ENCODE results near the gene BARHL1. TPM values are rescaled to one million over a fixed set of nuclear protein-coding genes. Genes with fewer than 3 reads are reported as not detected.

Gene BARHL1
- total RNA-seq, 4 donors from 2014 or later, result not detected

GRCh38 chr9:132590037-132590317, 7.6 kb downstream of the BARHL1 start:
- no peak for DNase-seq (ENCODE audit: low spot score)
- TF ChIP-seq, protein P1, sequence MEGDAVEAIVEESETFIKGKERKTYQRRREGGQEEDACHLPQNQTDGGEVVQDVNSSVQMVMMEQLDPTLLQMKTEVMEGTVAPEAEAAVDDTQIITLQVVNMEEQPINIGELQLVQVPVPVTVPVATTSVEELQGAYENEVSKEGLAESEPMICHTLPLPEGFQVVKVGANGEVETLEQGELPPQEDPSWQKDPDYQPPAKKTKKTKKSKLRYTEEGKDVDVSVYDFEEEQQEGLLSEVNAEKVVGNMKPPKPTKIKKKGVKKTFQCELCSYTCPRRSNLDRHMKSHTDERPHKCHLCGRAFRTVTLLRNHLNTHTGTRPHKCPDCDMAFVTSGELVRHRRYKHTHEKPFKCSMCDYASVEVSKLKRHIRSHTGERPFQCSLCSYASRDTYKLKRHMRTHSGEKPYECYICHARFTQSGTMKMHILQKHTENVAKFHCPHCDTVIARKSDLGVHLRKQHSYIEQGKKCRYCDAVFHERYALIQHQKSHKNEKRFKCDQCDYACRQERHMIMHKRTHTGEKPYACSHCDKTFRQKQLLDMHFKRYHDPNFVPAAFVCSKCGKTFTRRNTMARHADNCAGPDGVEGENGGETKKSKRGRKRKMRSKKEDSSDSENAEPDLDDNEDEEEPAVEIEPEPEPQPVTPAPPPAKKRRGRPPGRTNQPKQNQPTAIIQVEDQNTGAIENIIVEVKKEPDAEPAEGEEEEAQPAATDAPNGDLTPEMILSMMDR (IDR thresholded peaks at IDR 0.05), result no peak
- ATAC-seq (ENCODE audit: low FRiP score), result no peak

DNA sequence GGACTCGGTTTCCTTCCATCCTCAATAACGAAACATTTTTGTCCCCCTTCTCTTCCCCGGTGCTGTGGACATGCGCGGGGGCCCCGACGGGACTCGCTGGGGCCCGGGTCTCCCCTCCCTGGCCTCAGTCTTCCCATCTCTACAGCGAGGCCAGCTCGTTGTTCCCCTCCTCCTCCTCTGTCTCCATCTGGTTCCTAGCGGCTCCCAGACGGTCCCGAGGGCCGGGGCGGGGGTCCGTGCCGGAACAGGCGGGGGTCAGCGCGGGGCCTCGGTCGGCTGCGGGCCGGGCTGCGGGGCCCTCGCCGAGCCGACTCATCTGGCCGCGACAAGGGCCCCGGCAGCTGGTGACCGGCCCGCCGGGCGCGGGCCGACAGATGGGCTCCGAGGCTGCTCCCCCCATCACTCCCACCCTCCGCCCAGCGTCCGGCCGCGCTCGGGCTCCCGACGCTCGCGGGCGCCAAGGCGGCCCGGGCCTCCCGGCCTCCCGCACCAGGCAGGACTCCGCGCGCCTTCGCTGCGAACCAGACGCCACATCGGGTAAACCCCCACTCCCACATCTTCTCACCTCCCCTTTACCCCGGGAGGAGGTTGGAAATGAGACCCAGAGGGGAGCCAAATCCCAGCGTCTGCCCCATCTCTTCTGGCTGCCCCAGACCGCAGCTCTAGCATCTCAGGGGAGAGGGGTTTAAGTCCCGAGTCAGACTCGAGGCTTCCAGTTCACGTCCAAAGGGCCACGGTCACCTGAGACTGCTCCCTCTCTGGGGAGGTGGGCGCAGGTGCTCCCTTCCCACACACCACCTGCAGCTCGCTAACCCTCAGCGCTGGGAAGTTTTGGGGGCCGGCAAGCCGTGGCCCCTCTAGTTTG, 8.1 kb downstream of the BARHL1 start:
- no peak for ATAC-seq (ENCODE audit: low FRiP score)
- TF ChIP-seq, protein P1 (IDR thresholded peaks at IDR 0.05), result no peak

GRCh38 chr9:132591244-132591643, 8.8 kb downstream of the BARHL1 start:
- TF ChIP-seq, protein P1 (IDR thresholded peaks at IDR 0.05), result no peak
- no peak for DNase-seq (ENCODE audit: low spot score)
- ATAC-seq (ENCODE audit: low FRiP score), result no peak

More for the DNA sequence above, 8.1 kb downstream of the BARHL1 start:
- DNase-seq (ENCODE audit: low spot score), result no peak

GRCh38 chr9:132591751-132592314, 9.4 kb downstream of the BARHL1 start:
- no peak for ATAC-seq (ENCODE audit: low FRiP score)
- TF ChIP-seq, protein P1 (IDR thresholded peaks at IDR 0.05), result no peak
- DNase-seq (ENCODE audit: low spot score), result no peak

DNA sequence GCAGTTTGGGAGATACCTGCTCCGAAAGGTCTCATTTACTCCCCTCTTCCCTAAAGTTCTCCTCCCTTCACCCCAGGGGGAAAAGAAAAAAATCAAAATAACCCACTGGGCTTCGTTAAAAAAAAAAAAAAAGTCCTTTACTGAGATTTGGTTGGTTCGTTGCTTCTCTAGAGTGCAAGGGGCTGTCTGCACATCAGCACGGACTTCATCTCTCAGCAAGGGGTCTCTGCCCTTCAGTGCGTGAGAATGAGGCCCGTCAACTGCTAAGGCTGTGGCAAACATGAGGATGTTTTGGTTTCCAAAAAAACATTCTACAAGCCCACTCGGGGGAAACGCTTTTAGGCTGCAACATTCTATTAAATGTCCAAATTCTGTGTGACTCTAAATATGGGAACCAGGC, 10.0 kb downstream of the BARHL1 start:
- TF ChIP-seq, protein P1 (IDR thresholded peaks at IDR 0.05), result no peak
- ATAC-seq (ENCODE audit: low FRiP score), result no peak
- DNase-seq (ENCODE audit: low spot score), result no peak

GRCh38 chr9:132594412-132594811, 12.0 kb downstream of the BARHL1 start:
- TF ChIP-seq, protein P1 (IDR thresholded peaks at IDR 0.05), result no peak
- no peak for ATAC-seq (ENCODE audit: low FRiP score)
- no peak for DNase-seq (ENCODE audit: low spot score)

- TF ChIP-seq, protein P1 (IDR thresholded peaks at IDR 0.05), result no peak
- no peak for ATAC-seq (ENCODE audit: low FRiP score)
- DNase-seq (ENCODE audit: low spot score), result no peak
Observed at GRCh38 chr9:132595319-132595718, 12.9 kb downstream of the BARHL1 start.

Measured in omental fat pad (tissue), 4 donors.